ENCODE results near the gene FSTL4. TPM values are rescaled to one million over a fixed set of nuclear protein-coding genes. Genes with fewer than 3 reads are reported as not detected.

Gene FSTL4
- total and polyA plus RNA-seq, 2 of the 13 experiments (the other 11 are each of a cell fraction or from before 2014, with no cell fraction given), result 2.1 to 3.0 TPM

- TF ChIP-seq LRRFIP1 (CRISPR knock-in tag; conservative IDR thresholded peaks at IDR 0.05), result 0 out of 2 replicates have a peak, but pooled peaks have one; percentile 39
- no peak for TF ChIP-seq KMT2B (CRISPR knock-in tag; IDR thresholded peaks at IDR 0.05)
- TF ChIP-seq HNF4G (IDR thresholded peaks at IDR 0.05; ENCODE audit: borderline replicate concordance, low read depth, low read length), result no peak
- TF ChIP-seq HNF4G (CRISPR knock-in tag; IDR thresholded peaks at IDR 0.05; ENCODE audit: borderline replicate concordance, low read depth), result no peak
- no peak for TF ChIP-seq GTF3A (CRISPR knock-in tag; conservative IDR thresholded peaks at IDR 0.05)
- TF ChIP-seq ZNF274 (CRISPR knock-in tag; IDR thresholded peaks at IDR 0.05), result no peak
- TF ChIP-seq ZBTB34 (CRISPR knock-in tag; IDR thresholded peaks at IDR 0.05), result no peak
- TF ChIP-seq ZNF724P (CRISPR knock-in tag; IDR thresholded peaks at IDR 0.05; ENCODE audit: borderline replicate concordance), result no peak
- TF ChIP-seq EZH2 (conservative IDR thresholded peaks at IDR 0.05; ENCODE audit: low read depth, low read length), result no peak
- no peak for TF ChIP-seq NFE2 (CRISPR knock-in tag; IDR thresholded peaks at IDR 0.05)
- peak; percentile 60; the same call in 1 of the 2 replicates for TF ChIP-seq TGIF2 (CRISPR knock-in tag; IDR thresholded peaks at IDR 0.05)
- TF ChIP-seq HES4 (CRISPR knock-in tag; IDR thresholded peaks at IDR 0.05; ENCODE audit: borderline replicate concordance), result no peak
- TF ChIP-seq ZNF691 (CRISPR knock-in tag; IDR thresholded peaks at IDR 0.05; ENCODE audit: borderline replicate concordance, low read depth), result no peak
- TF ChIP-seq SRY (CRISPR knock-in tag; IDR thresholded peaks at IDR 0.05), result no peak
- TF ChIP-seq ZNF841 (CRISPR knock-in tag; IDR thresholded peaks at IDR 0.05; ENCODE audit: borderline replicate concordance), result no peak
- no peak for TF ChIP-seq ZFYVE20 (CRISPR knock-in tag; IDR thresholded peaks at IDR 0.05; ENCODE audit: borderline replicate concordance, low read depth)
- peak; percentile 22; the same call in 1 of the 2 replicates for TF ChIP-seq ZNF281 (CRISPR knock-in tag; IDR thresholded peaks at IDR 0.05; ENCODE audit: borderline replicate concordance)
- TF ChIP-seq NR3C1 (CRISPR knock-in tag; IDR thresholded peaks at IDR 0.05), result no peak
- TF ChIP-seq ETV6 (CRISPR knock-in tag; conservative IDR thresholded peaks at IDR 0.05), result 0 out of 2 replicates have a peak, but pooled peaks have one; percentile 50
- TF ChIP-seq SMYD3 (CRISPR knock-in tag; IDR thresholded peaks at IDR 0.05), result no peak
- TF ChIP-seq ZNF503 (CRISPR knock-in tag; IDR thresholded peaks at IDR 0.05), result no peak
- TF ChIP-seq ZNF124 (CRISPR knock-in tag; IDR thresholded peaks at IDR 0.05), result no peak
These were observed 46.3 kb downstream of the FSTL4 start (continued) for GRCh38 chr5:133565993-133566392.

Measured in HepG2 (cell line).